Activated CD8-positive, alpha-beta T cell treated with anti-CD3 and anti-CD28 coated beads for 36 hours (primary cell): ENCODE measurements around the gene TMEM179. TPM values are rescaled to one million over a fixed set of nuclear protein-coding genes. Genes with fewer than 3 reads are reported as not detected.
"Not testable (repeated sequence)": the region's sequence is repeated elsewhere in the genome, so short reads cannot be mapped to it uniquely, and the experiment has no call there.

Experiments used
- ATAC-seq: fragments of 200-7000 bp; cut with Tn5 transposase; one replicate; pipeline ENCODE4 v1.10.0; 2021; ENCODE audit warnings: mild to moderate bottlenecking, moderate library complexity
- CTCF ChIA-PET: fragments of 350-600 bp; sonication (Branson Sonifier 250); formaldehyde crosslinking; loops from one replicate; lab custom pipeline; 2021; ENCODE audit warnings: antibody characterized with exemption; lab: Charles Lee
- POLR2A ChIA-PET: fragments of 350-600 bp; sonication (Branson Sonifier 250); formaldehyde crosslinking; loops from one replicate; lab custom pipeline; 2021; ENCODE audit warnings: antibody characterized with exemption; lab: Charles Lee
- DNase-seq: peaks from one replicate; pipeline ENCODE4 v3.0.0-alpha.2; 2020
- H3K27ac Mint-ChIP-seq: one replicate; pipeline ENCODE4 v1.8.0; 2021; ENCODE audit warnings: mild to moderate bottlenecking, mixed read lengths
- H3K27me3 Mint-ChIP-seq: one replicate; pipeline ENCODE4 v1.8.0; 2021; ENCODE audit warnings: mixed read lengths
- H3K36me3 Mint-ChIP-seq: one replicate; pipeline ENCODE4 v1.8.0; 2021; ENCODE audit warnings: low read depth, mixed read lengths
- H3K4me1 Mint-ChIP-seq: one replicate; pipeline ENCODE4 v1.8.0; 2021; ENCODE audit warnings: low read depth, mixed read lengths
- H3K4me3 Mint-ChIP-seq: one replicate; pipeline ENCODE4 v1.8.0; 2021; ENCODE audit warnings: mild to moderate bottlenecking, moderate library complexity, mixed read lengths
- H3K9me3 Mint-ChIP-seq: one replicate; pipeline ENCODE4 v1.8.0; 2021; ENCODE audit warnings: mixed read lengths
- intact Hi-C: fragments of 100-400 bp; cut with micrococcal nuclease; formaldehyde crosslinking; loops from one replicate; pipeline ENCODE4 v1.10.0; 2022
- total RNA-seq, 2 experiments: library from RNA; stranded (reverse); gene quantifications; one replicate each; pipeline ENCODE4 v1.2.3, GENCODE V29; 2021
- TF ChIP-seq, protein P1 (sequence below): fragments of 200-600 bp; IDR thresholded peaks from one replicate; pipeline ENCODE4 v1.8.0; 2022; ENCODE audit warnings: antibody characterized with exemption, mild to moderate bottlenecking

The TMEM179 gene
- total RNA-seq, 2 experiments from 2014 or later, result not detected

DNA sequence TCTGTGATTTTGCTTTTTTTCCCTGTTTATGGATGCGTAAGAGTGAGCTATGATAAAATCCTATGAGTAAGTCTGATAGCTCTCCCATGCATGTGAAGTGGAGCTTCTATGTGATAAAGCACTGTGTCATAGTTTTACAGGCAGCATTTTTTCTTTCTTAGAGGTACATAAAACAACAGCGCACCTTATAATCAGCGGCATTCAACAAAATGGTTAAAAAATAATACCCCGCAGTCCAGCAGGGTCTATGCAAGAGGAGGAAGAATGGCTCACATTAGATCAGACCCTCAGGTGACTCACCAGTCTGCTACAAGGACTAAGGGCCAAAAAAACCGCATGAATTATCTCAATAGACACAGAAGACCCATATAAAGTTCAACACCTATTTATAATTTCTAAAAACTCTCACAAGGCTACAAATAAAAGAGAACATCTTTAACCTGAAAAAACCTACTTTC lies 33.0 kb upstream of the TMEM179 start:
- ChIA-PET POLR2A (no interaction called here), CTCF (no interaction called here)
- no peaks in the 10 kb centered on the region for H3K36me3 Mint-ChIP-seq
- intact Hi-C loops, result no loop called here
- H3K9me3 Mint-ChIP-seq, result no peaks in the 10 kb centered on the region
- no peak overlapping the region for H3K27ac Mint-ChIP-seq
- ATAC-seq (no peak), DNase-seq (no peak)
- H3K27me3 Mint-ChIP-seq, result peaks cover 6% of the 10 kb centered on the region
- TF ChIP-seq, protein P1, sequence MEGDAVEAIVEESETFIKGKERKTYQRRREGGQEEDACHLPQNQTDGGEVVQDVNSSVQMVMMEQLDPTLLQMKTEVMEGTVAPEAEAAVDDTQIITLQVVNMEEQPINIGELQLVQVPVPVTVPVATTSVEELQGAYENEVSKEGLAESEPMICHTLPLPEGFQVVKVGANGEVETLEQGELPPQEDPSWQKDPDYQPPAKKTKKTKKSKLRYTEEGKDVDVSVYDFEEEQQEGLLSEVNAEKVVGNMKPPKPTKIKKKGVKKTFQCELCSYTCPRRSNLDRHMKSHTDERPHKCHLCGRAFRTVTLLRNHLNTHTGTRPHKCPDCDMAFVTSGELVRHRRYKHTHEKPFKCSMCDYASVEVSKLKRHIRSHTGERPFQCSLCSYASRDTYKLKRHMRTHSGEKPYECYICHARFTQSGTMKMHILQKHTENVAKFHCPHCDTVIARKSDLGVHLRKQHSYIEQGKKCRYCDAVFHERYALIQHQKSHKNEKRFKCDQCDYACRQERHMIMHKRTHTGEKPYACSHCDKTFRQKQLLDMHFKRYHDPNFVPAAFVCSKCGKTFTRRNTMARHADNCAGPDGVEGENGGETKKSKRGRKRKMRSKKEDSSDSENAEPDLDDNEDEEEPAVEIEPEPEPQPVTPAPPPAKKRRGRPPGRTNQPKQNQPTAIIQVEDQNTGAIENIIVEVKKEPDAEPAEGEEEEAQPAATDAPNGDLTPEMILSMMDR, result no peak
- H3K4me3 Mint-ChIP-seq, result no peak overlapping the region
- no peaks in the 10 kb centered on the region for H3K4me1 Mint-ChIP-seq

DNA sequence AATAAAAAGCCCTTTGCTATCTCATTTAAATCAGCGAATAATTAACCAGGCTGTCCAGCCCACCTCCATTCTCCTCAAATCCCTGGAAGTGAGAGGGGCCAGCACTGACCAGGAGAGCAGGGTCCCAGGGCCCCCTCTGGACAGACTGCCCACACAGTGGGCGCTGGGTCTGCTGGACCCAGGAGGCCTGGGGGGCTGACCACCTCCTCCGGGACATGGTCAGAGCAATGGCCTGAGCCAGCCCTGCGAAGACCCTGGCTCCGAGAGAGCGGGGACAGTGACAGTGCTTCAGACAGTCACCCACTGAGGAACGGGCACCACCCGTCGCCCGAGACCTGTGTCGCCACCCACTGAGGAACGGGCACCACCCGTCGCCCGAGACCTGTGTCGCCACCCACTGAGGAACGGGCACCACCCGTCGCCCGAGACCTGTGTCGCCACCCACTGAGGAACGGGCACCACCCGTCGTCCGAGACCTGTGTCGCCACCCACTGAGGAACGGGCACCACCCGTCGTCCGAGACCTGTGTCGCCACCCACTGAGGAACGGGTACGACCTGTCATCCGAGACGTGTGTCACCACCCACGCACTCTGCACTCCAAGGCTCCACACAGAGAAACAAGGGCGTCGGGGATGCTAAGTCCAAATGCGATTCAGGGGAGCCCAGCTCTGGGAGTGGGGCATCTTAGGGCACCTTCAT lies 32.4 kb upstream of the TMEM179 start:
- POLR2A ChIA-PET, H3K4me3 Mint-ChIP-seq, H3K27me3 Mint-ChIP-seq, H3K27ac Mint-ChIP-seq, intact Hi-C loops, CTCF ChIA-PET, DNase-seq, H3K9me3 Mint-ChIP-seq, ATAC-seq, H3K4me1 Mint-ChIP-seq, H3K36me3 Mint-ChIP-seq: not testable (repeated sequence)

DNA sequence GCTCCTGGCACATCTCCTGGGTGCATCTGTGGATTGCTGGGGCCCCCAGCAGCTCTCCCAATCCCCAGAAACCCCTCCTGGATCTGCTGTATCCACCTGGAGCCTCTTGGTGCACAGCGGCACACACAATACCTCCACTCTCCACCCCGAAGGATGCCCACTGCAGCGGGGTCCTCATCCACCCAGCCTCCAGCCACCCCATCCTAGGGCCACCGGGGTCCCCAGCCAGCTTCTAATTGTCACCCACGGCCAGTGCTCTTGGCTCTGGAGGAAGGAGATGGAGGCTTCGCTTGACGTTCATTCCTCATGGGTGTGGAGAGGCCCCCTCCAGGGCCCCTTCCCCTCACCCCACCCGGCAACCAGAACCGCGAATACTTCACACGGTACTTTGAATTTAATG lies 31.6 kb upstream of the TMEM179 start:
- no peak for ATAC-seq
- CTCF ChIA-PET, result no interaction called here
- Mint-ChIP-seq H3K4me1 (no peaks in the 10 kb centered on the region), H3K4me3 (no peak overlapping the region), H3K27me3 (peaks cover 6% of the 10 kb centered on the region), H3K27ac (no peak overlapping the region), H3K36me3 (no peaks in the 10 kb centered on the region), H3K9me3 (no peaks in the 10 kb centered on the region)
- POLR2A ChIA-PET, result no interaction called here
- DNase-seq, result no peak
- TF ChIP-seq, protein P1, result no peak
- intact Hi-C loops, result no loop called here

DNA sequence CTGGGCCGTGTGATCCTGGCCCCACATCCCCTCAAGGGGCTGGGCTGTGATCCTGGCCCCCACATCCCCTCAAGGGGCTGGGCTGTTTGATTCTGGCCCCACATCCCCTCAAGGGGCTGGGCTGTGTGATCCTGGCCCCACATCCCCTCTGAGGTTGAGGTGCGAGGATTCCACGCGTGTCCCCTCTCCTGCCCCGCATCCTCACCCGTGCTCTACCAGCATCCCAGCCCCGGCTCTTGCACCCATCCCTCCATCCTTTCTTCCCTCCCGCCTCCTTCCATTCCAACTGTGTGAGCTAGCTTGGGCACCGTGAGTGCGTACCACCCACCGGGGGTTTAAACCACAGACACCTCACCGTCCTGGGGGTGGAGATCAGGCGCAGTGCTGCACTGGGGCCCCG lies 31.1 kb upstream of the TMEM179 start:
- ATAC-seq (no peak), DNase-seq (no peak)
- peaks cover 6% of the 10 kb centered on the region for H3K27me3 Mint-ChIP-seq
- no peaks in the 10 kb centered on the region for H3K9me3 Mint-ChIP-seq
- ChIA-PET CTCF (no interaction called here), POLR2A (no interaction called here)
- H3K4me3 Mint-ChIP-seq, result no peak overlapping the region
- no peaks in the 10 kb centered on the region for H3K4me1 Mint-ChIP-seq
- no peak overlapping the region for H3K27ac Mint-ChIP-seq
- H3K36me3 Mint-ChIP-seq, result no peaks in the 10 kb centered on the region
- TF ChIP-seq, protein P1, result no peak
- intact Hi-C loops, result no loop called here

DNA sequence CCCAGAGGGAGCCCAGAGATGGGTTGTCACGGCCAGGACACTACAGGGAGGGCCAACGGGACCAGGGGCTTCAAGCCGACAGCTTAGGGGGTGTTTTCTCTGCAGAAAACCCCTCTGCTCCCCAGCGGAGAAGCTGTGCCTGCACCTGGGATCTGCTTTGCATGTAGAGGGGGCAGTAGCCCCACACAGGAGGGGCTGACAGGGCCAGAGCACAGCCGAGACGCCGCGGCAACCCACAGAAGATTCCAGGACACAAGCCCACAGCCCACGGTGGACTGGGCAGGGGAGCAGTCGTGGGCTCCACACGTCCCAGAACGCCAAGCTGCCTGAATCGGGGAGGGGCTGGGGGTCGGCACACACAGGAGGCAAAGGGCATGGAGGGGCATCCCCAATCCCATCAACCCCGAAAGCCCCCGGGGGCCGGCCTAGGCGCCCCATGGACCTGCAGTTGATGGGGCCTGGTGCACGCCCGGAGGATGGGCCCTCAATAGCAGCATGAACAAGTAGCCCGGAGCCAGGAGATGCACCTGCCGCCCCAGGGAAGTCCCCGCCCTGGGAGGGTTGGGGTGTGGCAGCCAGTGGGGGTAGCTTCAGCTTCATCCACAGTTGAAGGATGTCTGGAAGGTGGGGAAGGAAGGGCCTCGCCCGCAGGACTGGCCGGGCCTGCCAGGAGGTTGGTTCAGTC lies 30.5 kb upstream of the TMEM179 start:
- intact Hi-C loops, result no loop called here
- Mint-ChIP-seq H3K4me3 (no peak overlapping the region), H3K4me1 (no peaks in the 10 kb centered on the region), H3K9me3 (no peaks in the 10 kb centered on the region), H3K27ac (no peak overlapping the region), H3K27me3 (peaks cover 6% of the 10 kb centered on the region), H3K36me3 (no peaks in the 10 kb centered on the region)
- ChIA-PET POLR2A (no interaction called here), CTCF (no interaction called here)
- DNase-seq (no peak), ATAC-seq (no peak)
- TF ChIP-seq, protein P1, result no peak
